Ishikawa (cell line): ENCODE results near the gene MAPK7.

Experiments used
- CEBPB ChIP-seq: IDR thresholded peaks from 2 replicates; pipeline ENCODE4 v1.6.1; 2012
- CREB1 ChIP-seq: IDR thresholded peaks from 2 replicates; pipeline ENCODE4 v1.6.1; 2012; ENCODE audit warnings: low read depth
- EGR1 ChIP-seq: IDR thresholded peaks from 2 replicates; pipeline ENCODE4 v1.6.1; 2012
- EP300 ChIP-seq: IDR thresholded peaks from 2 replicates; pipeline ENCODE4 v1.6.1; 2012; ENCODE audit warnings: borderline replicate concordance
- FOXM1 ChIP-seq: IDR thresholded peaks from 2 replicates; pipeline ENCODE4 v1.6.1; 2012; ENCODE audit warnings: low read depth, borderline replicate concordance
- NFIC ChIP-seq: IDR thresholded peaks from 2 replicates; pipeline ENCODE4 v1.6.1; 2012
- RAD21 ChIP-seq: IDR thresholded peaks from 2 replicates; pipeline ENCODE4 v1.6.1; 2012; ENCODE audit warnings: low read depth
- REST ChIP-seq: IDR thresholded peaks from 2 replicates; pipeline ENCODE4 v1.6.1; 2012; ENCODE audit warnings: low read depth, mild to moderate bottlenecking
- TAF1 ChIP-seq: IDR thresholded peaks from 2 replicates; pipeline ENCODE4 v1.6.1; 2012; ENCODE audit warnings: low read depth, mild to moderate bottlenecking
- TCF12 ChIP-seq: IDR thresholded peaks from 2 replicates; pipeline ENCODE4 v1.6.1; 2012; ENCODE audit warnings: low read depth
- TEAD4 ChIP-seq: IDR thresholded peaks from 2 replicates; pipeline ENCODE4 v1.6.1; 2012
- USF1 ChIP-seq: IDR thresholded peaks from 2 replicates; pipeline ENCODE4 v1.6.1; 2012
- YY1 ChIP-seq: IDR thresholded peaks from 2 replicates; pipeline ENCODE4 v1.6.1; 2012; ENCODE audit warnings: low read depth
- ZBTB7A ChIP-seq: IDR thresholded peaks from 2 replicates; pipeline ENCODE4 v1.6.1; 2012; ENCODE audit warnings: low read depth
- TF ChIP-seq, protein P1 (sequence below): IDR thresholded peaks from 2 replicates; pipeline ENCODE4 v1.6.1; 2012

The MAPK7 gene

DNA sequence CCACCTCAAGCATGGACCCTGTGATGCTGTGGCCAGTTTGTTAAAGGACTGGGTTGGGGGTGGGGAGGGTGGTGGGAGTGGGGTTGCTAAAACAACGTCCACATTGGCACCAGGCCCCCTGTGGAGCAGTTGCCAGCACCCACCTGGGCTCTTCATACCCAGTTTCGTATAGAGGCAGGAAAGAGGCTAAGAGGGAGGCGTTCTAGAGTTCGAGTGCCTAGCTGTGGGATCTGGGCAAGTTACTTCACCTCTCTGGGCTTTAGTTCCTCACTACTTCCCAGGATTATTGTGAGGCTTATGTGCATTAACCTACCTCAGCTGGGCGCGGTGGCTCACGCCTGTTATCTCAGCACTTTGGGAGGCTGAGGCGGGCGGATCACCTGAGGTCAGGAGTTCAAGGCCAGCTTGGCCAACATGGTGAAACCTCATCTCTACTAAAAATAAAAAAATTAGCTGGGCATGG is 7.3 kb downstream of the MAPK7 start:
- TF ChIP-seq EP300 (no peak), YY1 (no peak), REST (no peak), NFIC (no peak)

DNA sequence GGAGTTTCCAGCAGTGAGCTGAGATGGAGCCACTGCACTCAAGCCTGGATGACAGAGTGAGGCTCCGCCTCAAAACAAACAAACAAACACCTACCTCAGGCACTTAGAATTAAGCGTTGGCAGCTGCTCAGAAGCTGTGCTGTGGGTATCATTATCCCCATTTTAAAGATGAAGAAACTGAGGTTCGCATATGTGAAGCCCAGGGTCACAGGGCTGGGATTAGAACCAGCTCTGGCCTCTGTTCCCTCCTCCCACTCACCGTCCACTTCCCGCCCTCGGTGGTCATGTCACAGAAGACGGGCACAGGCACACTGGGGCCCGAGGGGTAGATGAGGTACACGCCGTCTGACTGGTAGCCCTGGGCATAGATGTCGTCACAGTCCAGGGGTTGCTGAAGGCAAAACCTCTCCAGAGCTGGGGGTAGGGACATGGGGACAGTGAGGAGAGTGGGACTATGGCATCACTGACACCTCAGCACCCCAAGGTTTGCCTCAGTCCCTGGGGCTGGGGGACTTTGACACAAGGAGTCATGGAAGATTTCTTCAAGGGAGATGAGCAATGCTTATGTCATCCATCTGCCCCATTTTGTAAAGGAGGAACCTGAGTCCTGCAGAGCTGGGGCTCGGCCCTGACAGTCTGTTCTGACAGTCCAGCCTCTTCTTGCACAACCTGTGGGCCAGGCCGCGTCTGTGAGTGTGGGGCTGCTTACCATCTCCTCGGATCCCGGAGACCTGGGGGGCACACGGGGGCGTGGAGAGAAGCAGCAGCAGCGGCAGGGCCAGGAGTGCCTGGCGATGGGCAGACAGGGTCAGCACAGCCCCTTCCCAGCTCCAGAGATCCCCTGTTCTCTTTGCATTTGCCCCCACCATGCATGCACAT is 8.0 kb downstream of the MAPK7 start:
- TF ChIP-seq CEBPB (0 out of 2 replicates have a peak, but pooled peaks have one; percentile 1), REST (no peak)

DNA sequence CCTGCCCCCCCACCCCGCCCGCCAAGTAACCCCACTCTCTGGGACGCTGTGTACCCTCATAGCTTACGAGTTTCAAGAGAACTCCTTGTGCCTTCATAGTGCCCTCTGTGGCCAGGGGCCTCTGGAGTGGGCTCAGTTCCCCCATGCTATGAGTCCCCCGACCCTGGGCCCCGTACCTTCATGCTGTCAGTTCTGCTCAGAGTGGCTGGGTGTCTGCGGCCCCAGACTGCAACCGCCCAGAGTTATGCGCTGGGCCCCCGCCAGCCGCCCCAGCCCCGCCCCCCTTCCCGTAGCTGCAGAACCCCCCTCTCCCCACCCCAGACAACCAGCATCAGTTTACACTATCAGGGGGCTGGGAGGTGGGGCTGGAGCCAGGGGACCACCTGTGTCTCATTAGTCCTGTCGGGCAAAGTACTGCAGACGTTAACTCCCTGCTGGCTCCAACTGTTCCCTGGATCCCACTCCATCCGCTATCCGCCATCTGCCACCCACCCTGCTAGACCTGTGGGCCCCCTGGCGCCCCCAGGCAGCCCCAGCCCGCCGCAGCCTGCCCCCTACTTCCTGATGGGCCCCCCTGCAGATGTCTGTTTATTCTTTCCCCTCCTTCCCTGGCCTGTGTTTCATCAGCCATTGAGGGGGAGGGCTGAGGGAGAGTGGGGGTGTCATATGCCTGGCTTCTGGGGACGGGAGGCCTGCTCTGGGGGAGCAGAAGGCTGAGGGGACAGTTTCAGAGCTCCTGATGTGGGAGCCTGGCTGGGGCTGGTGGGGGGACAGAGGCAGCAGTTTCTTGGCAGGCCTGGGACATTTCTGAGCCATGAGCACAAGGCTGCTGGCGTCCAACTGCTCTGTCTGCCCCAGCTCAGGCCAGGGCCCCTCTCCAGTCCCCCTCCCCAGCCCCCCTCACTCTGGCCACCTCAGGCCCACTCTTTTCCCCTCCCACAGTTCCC is 8.9 kb downstream of the MAPK7 start, which contains the start of gene MFAP4:
Gene MFAP4, minus strand, starts transcription at position 217 of the 947 bp plus-strand sequence. Its CDS starts 35 bp downstream, at position 182.
- TF ChIP-seq EGR1: no peak
- TF ChIP-seq CEBPB: no peak
- no peak for TF ChIP-seq USF1
- TF ChIP-seq YY1: no peak
- no peak for TF ChIP-seq EP300
- TF ChIP-seq REST: no peak
- no peak for TF ChIP-seq TEAD4
- no peak for TF ChIP-seq TAF1
- no peak for TF ChIP-seq RAD21
- no peak; the same call in 1 of the 2 replicates for TF ChIP-seq NFIC
- no peak for TF ChIP-seq CREB1

- TF ChIP-seq YY1: no peak
- TF ChIP-seq RAD21: no peak
- TF ChIP-seq EP300: no peak
- no peak for TF ChIP-seq EGR1
- no peak for TF ChIP-seq TEAD4
- TF ChIP-seq CREB1: no peak
- TF ChIP-seq NFIC: no peak
- no peak for TF ChIP-seq FOXM1
- TF ChIP-seq, protein P1, sequence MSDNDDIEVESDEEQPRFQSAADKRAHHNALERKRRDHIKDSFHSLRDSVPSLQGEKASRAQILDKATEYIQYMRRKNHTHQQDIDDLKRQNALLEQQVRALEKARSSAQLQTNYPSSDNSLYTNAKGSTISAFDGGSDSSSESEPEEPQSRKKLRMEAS: no peak
- no peak for TF ChIP-seq REST
- no peak for TF ChIP-seq TCF12
- no peak for TF ChIP-seq USF1
- TF ChIP-seq TAF1: no peak
- no peak for TF ChIP-seq ZBTB7A
- TF ChIP-seq CEBPB: no peak
These were observed 9.7 kb downstream of the MAPK7 start for GRCh38 chr17:19387921-19388521.
